Endothelial cell of umbilical vein (primary cell): ENCODE data around the gene AVL9. TPM values are rescaled to one million over a fixed set of nuclear protein-coding genes. Genes with fewer than 3 reads are reported as not detected.

Experiments
- BruUV-seq: library from RNA; stranded (reverse); fragments of 400-500 nt; replicated peaks from 2 replicates; lab custom pipeline; 2021; lab: Mats Ljungman, UMichigan
- CTCF ChIA-PET: fragments of 300-600, 350-600 bp; sonication (Branson Sonifier 250); formaldehyde crosslinking; loops from one replicate; lab custom pipeline; 2021; ENCODE audit warnings: antibody characterized with exemption, inconsistent platforms; lab: Charles Lee
- POLR2A ChIA-PET: fragments of 300-600, 350-600 bp; sonication (Branson Sonifier 250); formaldehyde crosslinking; loops from one replicate; lab custom pipeline; 2021; ENCODE audit warnings: antibody characterized with exemption, inconsistent platforms; lab: Charles Lee
- DNase-seq: peaks from one replicate; pipeline ENCODE4 v3.0.0-alpha.2; 2011; ENCODE audit warnings: low read depth, low spot score
- FAIRE-seq: peaks from 2 replicates; lab custom pipeline; 2011; peaks lifted over from hg19 to GRCh38; lab: Jason Lieb, UNC
- H2AFZ ChIP-seq: 2 replicates; pipeline ENCODE4 v1.6.0; 2012; ENCODE audit warnings: low read depth, low read length, control low read depth, inconsistent platforms
- H3K27ac ChIP-seq: 2 replicates; pipeline ENCODE4 v1.5.1; 2011; ENCODE audit warnings: low read depth, mild to moderate bottlenecking, control low read depth, low read length, moderate library complexity; ENCODE audit not compliant: insufficient read depth
- H3K27me3 ChIP-seq, 2 experiments: 2 replicates each; pipeline versions ENCODE4 v1.6.0 to v1.6.1; 2011; ENCODE audit warnings: low read length in 2 of 2, mixed read lengths in 1 of 2; ENCODE audit not compliant: control insufficient read depth in 2 of 2, insufficient read depth in 2 of 2
- H3K36me3 ChIP-seq, 2 experiments: 2 replicates in 1 of 2; 3 replicates in 1 of 2; pipeline ENCODE4 v1.5.1; 2011; ENCODE audit warnings: low read length in 2 of 2, mild to moderate bottlenecking in 1 of 2, moderate library complexity in 1 of 2; ENCODE audit not compliant: control insufficient read depth in 2 of 2, insufficient read depth in 2 of 2; ENCODE audit errors: extremely low read depth in 1 of 2
- H3K4me1 ChIP-seq: 3 replicates; pipeline ENCODE4 v1.5.1; 2011; ENCODE audit warnings: mild to moderate bottlenecking, low read length; ENCODE audit not compliant: control insufficient read depth, insufficient read depth; ENCODE audit errors: extremely low read depth
- H3K4me2 ChIP-seq: 2 replicates; pipeline ENCODE4 v1.6.1; 2011; ENCODE audit warnings: low read length, control low read depth, mixed read lengths; ENCODE audit not compliant: insufficient read depth
- H3K4me3 ChIP-seq, 3 experiments: fragments of 200-600 bp in 1 of 3; sonication (generic), shearing (Covaris generic) in 1 of 3; replicated peaks in 1 of 3; 2 replicates each; pipeline ENCODE4 v1.5.1; 2011 to 2016; ENCODE audit warnings: control low read depth in 3 of 3, low read length in 3 of 3, mild to moderate bottlenecking in 2 of 3, inconsistent platforms in 1 of 3, low read depth in 1 of 3, moderate library complexity in 1 of 3; ENCODE audit not compliant: insufficient read depth in 1 of 3
- H3K79me2 ChIP-seq: 2 replicates; pipeline ENCODE4 v1.6.0; 2012; ENCODE audit warnings: low read length, inconsistent platforms; ENCODE audit not compliant: control insufficient read depth, insufficient read depth
- H3K9ac ChIP-seq: replicated peaks from 2 replicates; pipeline ENCODE3; 2011; ENCODE audit warnings: low read length, control low read depth; ENCODE audit not compliant: insufficient read depth; ENCODE audit errors: extremely low read depth
- H3K9me1 ChIP-seq: replicated peaks from 3 replicates; pipeline ENCODE4 v1.6.0; 2011; ENCODE audit warnings: mild to moderate bottlenecking, low read length; ENCODE audit not compliant: control insufficient read depth, insufficient read depth; ENCODE audit errors: extremely low read depth
- H3K9me3 ChIP-seq: replicated peaks from 2 replicates; pipeline ENCODE4 v1.5.1; 2012; ENCODE audit warnings: low read length, inconsistent platforms; ENCODE audit not compliant: control insufficient read depth, insufficient read depth
- H4K20me1 ChIP-seq: replicated peaks from 2 replicates; pipeline ENCODE3; 2011; ENCODE audit warnings: mild to moderate bottlenecking, low read length; ENCODE audit not compliant: control insufficient read depth, insufficient read depth; ENCODE audit errors: extremely low read depth
- CTCF ChIP-seq, 2 donors: IDR thresholded peaks; 1 replicate in 1 of 2; 2 replicates in 1 of 2; pipeline ENCODE4 v1.5.1; 2011; ENCODE audit warnings: low read length in 2 of 2, mild to moderate bottlenecking in 2 of 2, moderate library complexity in 2 of 2, control low read depth in 1 of 2, inconsistent platforms in 1 of 2, low read depth in 1 of 2; ENCODE audit not compliant: insufficient read depth in 1 of 2; ENCODE audit errors: extremely low read depth in 1 of 2
- EZH2 ChIP-seq: IDR thresholded peaks from 2 replicates; pipeline ENCODE4 v1.6.1; 2012; ENCODE audit warnings: borderline replicate concordance, low read depth, mild to moderate bottlenecking, moderate library complexity, low read length, inconsistent platforms; ENCODE audit not compliant: severe bottlenecking
- FOS ChIP-seq: IDR thresholded peaks from 2 replicates; pipeline ENCODE4 v1.6.1; 2011; ENCODE audit warnings: mild to moderate bottlenecking, low read length, moderate library complexity, borderline replicate concordance; ENCODE audit not compliant: insufficient read depth
- GATA2 ChIP-seq: IDR thresholded peaks from 2 replicates; pipeline ENCODE4 v1.7.0; 2011; ENCODE audit warnings: low read depth, mild to moderate bottlenecking, moderate library complexity, mixed read lengths, low read length; ENCODE audit not compliant: insufficient read length, insufficient read depth
- JUN ChIP-seq: IDR thresholded peaks from 2 replicates; pipeline ENCODE4 v1.6.1; 2011; ENCODE audit warnings: borderline replicate concordance, low read depth; ENCODE audit not compliant: insufficient read length, insufficient read depth
- MYC ChIP-seq: IDR thresholded peaks from one replicate; pipeline ENCODE4 v1.6.1; 2011; ENCODE audit warnings: mild to moderate bottlenecking, low read depth, low read length
- POLR2A ChIP-seq: IDR thresholded peaks from 2 replicates; pipeline ENCODE4 v1.6.1; 2012; ENCODE audit warnings: low read depth, mild to moderate bottlenecking, control low read depth, low read length
- POLR2AphosphoS5 ChIP-seq: IDR thresholded peaks from 2 replicates; pipeline ENCODE4 v1.6.1; 2012; ENCODE audit warnings: low read depth, mild to moderate bottlenecking, control low read depth, low read length, moderate library complexity; ENCODE audit not compliant: insufficient read depth
- dilution Hi-C: fragments of 300-500 bp; cut with MboI; formaldehyde crosslinking; loops from one replicate; pipeline ENCODE4 v1.15.0; 2019; ENCODE audit warnings: low sequenced_read_pairs; ENCODE audit not compliant: extremely low pct_ligation_motif_present
- intact Hi-C: fragments of 100-400 bp; cut with micrococcal nuclease; formaldehyde crosslinking; loops from one replicate; pipeline ENCODE4 v1.10.0; 2022
- polyA plus RNA-seq, 4 experiments: library from polyadenylated mRNA; depleted of rRNA in 3 of 4; stranded (reverse) in 3 of 4; unstranded in 1 of 4; fragments of >200 nt; gene quantifications; 2 replicates each; pipeline versions ENCODE4 v1.2.1 to v1.2.3, GENCODE V29; 2011 to 2012; ENCODE audit warnings: missing spikeins in 1 of 4
- total RNA-seq: library from RNA; stranded (reverse); gene quantifications from 2 replicates; pipeline ENCODE4 v1.2.3, GENCODE V29; 2021
- TF ChIP-seq, protein P1 (sequence below): IDR thresholded peaks from 2 replicates; pipeline ENCODE4 v1.6.1; 2011; ENCODE audit not compliant: insufficient read depth, insufficient read length

AVL9 gene
- total and polyA plus RNA-seq, 2 donors (not counting 3 experiments of a cell fraction or from before 2014, with no cell fraction given), result 12.7 to 42.5 TPM

DNA sequence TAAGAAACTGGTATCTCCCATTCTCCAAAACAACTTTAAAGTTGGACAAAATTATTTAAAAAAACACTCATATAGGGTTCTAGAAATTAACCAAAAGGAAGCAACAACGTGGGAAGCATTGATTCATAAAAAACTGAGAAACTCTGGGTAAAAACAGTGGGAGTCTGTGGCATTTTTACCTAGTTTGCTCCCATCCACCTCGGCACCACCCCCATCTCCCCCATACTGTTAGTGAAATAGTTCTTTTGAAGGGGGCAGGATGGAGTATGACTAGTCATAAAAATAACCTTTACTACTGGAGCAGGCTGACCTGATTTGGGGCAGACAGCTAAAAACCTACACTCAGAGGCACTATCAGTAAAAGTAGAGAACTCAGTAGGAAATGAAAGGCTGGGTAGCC is 123.2 kb downstream of the AVL9 start:
- H3K4me2 ChIP-seq, result no peak overlapping the region
- no TSS peak for BruUV-seq
- H3K27ac ChIP-seq, result no peak overlapping the region
- no peak overlapping the region for H2AFZ ChIP-seq
- H4K20me1 ChIP-seq, result no peaks in the 10 kb centered on the region
- POLR2A ChIA-PET, result no interaction called here
- dilution Hi-C loops (no loop called here), intact Hi-C loops (no loop called here)
- H3K4me1 ChIP-seq, result no peaks in the 10 kb centered on the region
- no peaks in the 10 kb centered on the region for H3K27me3 ChIP-seq
- no peaks in the 10 kb centered on the region for H3K79me2 ChIP-seq
- CTCF ChIA-PET, result interaction anchor here (0.7 kb wide), 1 partner anchor 18 kb away, joined by 3 read pairs; no protein-coding TSS in a partner anchor
- no peaks in the 10 kb centered on the region for H3K36me3 ChIP-seq
- no peak for TF ChIP-seq POLR2AphosphoS5
- no peak for TF ChIP-seq MYC
- no peak for TF ChIP-seq POLR2A
- TF ChIP-seq GATA2, result no peak
- TF ChIP-seq, protein P1, sequence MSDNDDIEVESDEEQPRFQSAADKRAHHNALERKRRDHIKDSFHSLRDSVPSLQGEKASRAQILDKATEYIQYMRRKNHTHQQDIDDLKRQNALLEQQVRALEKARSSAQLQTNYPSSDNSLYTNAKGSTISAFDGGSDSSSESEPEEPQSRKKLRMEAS, result no peak
- no peak for TF ChIP-seq JUN
- no peak for TF ChIP-seq EZH2
- no peak for TF ChIP-seq CTCF (IDR thresholded peaks at IDR 0.05; ENCODE audit: extremely low read depth in 1 of 2, insufficient read depth in 1 of 2, low read depth in 1 of 2, low read length in 2 of 2)
- TF ChIP-seq FOS, result no peak
- no peak overlapping the region for H3K9ac ChIP-seq
- H3K4me3 ChIP-seq, result no peak overlapping the region
- FAIRE-seq (no peak), DNase-seq (no peak)
- peaks cover 3% of the 10 kb centered on the region for H3K9me1 ChIP-seq
- H3K9me3 ChIP-seq, result no peaks in the 10 kb centered on the region
